SK-N-SH treated with all-trans-retinoic acid at 6 μM for 48 hours (cell line): ENCODE data around the gene LTO1.

Experiments used
- ATAC-seq: fragments of 200-7000 bp; cut with Tn5 transposase; 3 replicates; pipeline ENCODE4 v1.9.1; 2020; ENCODE audit warnings: mild to moderate bottlenecking, moderate library complexity
- ARNTL ChIP-seq: fragments of 450-650 bp; formaldehyde crosslinking; IDR thresholded peaks from 2 replicates; pipeline ENCODE4 v1.5.0; 2020; ENCODE audit warnings: low read depth, mild to moderate bottlenecking, moderate library complexity, borderline replicate concordance
- BACH2 ChIP-seq: fragments of 250-450 bp; sonication (Bioruptor Pico); IDR thresholded peaks from 2 replicates; pipeline ENCODE4 v1.9.0; 2021; ENCODE audit warnings: mild to moderate bottlenecking, borderline replicate concordance
- CREB5 ChIP-seq: fragments of 250-450 bp; sonication (Bioruptor Pico); IDR thresholded peaks from 2 replicates; pipeline ENCODE4 v1.5.1; 2020; ENCODE audit warnings: low read depth, mild to moderate bottlenecking, moderate library complexity
- CSDC2 ChIP-seq: fragments of 250-450 bp; sonication (Bioruptor Pico); IDR thresholded peaks from 2 replicates; pipeline ENCODE4 v1.5.0; 2020; ENCODE audit warnings: mild to moderate bottlenecking, moderate library complexity
- CSRNP3 ChIP-seq: fragments of 250-450 bp; sonication (Bioruptor Pico); IDR thresholded peaks from 2 replicates; pipeline ENCODE4 v1.5.1; 2021; ENCODE audit warnings: mild to moderate bottlenecking, moderate library complexity
- ESRRG ChIP-seq: fragments of 250-450 bp; sonication (Bioruptor Pico); IDR thresholded peaks from 2 replicates; pipeline ENCODE4 v1.6.1; 2021; ENCODE audit warnings: mild to moderate bottlenecking
- GLIS3 ChIP-seq: fragments of 250-450 bp; sonication (Bioruptor Pico); IDR thresholded peaks from 2 replicates; pipeline ENCODE4 v1.5.0; 2020; ENCODE audit warnings: mild to moderate bottlenecking, moderate library complexity
- ISL1 ChIP-seq: fragments of 250-450 bp; sonication (Bioruptor Pico); IDR thresholded peaks from 2 replicates; pipeline ENCODE4 v2.1.2; 2022; ENCODE audit warnings: mild to moderate bottlenecking, moderate library complexity
- PPARA ChIP-seq: fragments of 250-450 bp; sonication (Bioruptor Pico); IDR thresholded peaks from 2 replicates; pipeline ENCODE4 v1.5.0; 2020; ENCODE audit warnings: mild to moderate bottlenecking, borderline replicate concordance
- RARB ChIP-seq: fragments of 250-450 bp; sonication (Bioruptor Pico); IDR thresholded peaks from 2 replicates; pipeline ENCODE4 v1.8.0; 2021; ENCODE audit warnings: mild to moderate bottlenecking, moderate library complexity
- SNAI2 ChIP-seq: fragments of 250-450 bp; sonication (Bioruptor Pico); IDR thresholded peaks from 2 replicates; pipeline ENCODE4 v1.5.0; 2020; ENCODE audit warnings: mild to moderate bottlenecking, moderate library complexity
- TCF4 ChIP-seq: fragments of 250-450 bp; sonication (Bioruptor Pico); IDR thresholded peaks from 2 replicates; pipeline ENCODE4 v1.8.0; 2021; ENCODE audit warnings: mild to moderate bottlenecking, moderate library complexity, borderline replicate concordance
- TOX ChIP-seq: fragments of 250-450 bp; sonication (Bioruptor Pico); IDR thresholded peaks from 2 replicates; pipeline ENCODE4 v1.8.0; 2021; ENCODE audit warnings: mild to moderate bottlenecking, moderate library complexity, borderline replicate concordance
- TSHZ2 ChIP-seq: fragments of 250-450 bp; sonication (Bioruptor Pico); IDR thresholded peaks from 2 replicates; pipeline ENCODE4 v1.5.0; 2020; ENCODE audit warnings: mild to moderate bottlenecking, moderate library complexity
- ZC3H10 ChIP-seq: fragments of 250-450 bp; sonication (Bioruptor Pico); IDR thresholded peaks from 2 replicates; pipeline ENCODE4 v1.5.1; 2021; ENCODE audit warnings: mild to moderate bottlenecking, moderate library complexity
- ZFP30 ChIP-seq: fragments of 450-650 bp; formaldehyde crosslinking; IDR thresholded peaks from 2 replicates; pipeline ENCODE4 v1.5.0; 2022; ENCODE audit warnings: mild to moderate bottlenecking, moderate library complexity
- ZNF565 ChIP-seq: fragments of 450-650 bp; formaldehyde crosslinking; conservative IDR thresholded peaks from 2 replicates; pipeline ENCODE4 v1.5.0; 2020; ENCODE audit warnings: low read depth, mild to moderate bottlenecking, moderate library complexity
- ZNF70 ChIP-seq: fragments of 450-650 bp; formaldehyde crosslinking; IDR thresholded peaks from 2 replicates; pipeline ENCODE4 v1.5.0; 2020; ENCODE audit warnings: mild to moderate bottlenecking, moderate library complexity
- ZNF8 ChIP-seq: fragments of 450-650 bp; formaldehyde crosslinking; IDR thresholded peaks from 2 replicates; pipeline ENCODE4 v1.5.0; 2020; ENCODE audit warnings: mild to moderate bottlenecking, moderate library complexity

Gene LTO1

GRCh38 chr11:69654660-69655478 is 20.3 kb downstream of the LTO1 start:
- ATAC-seq = no peak; the same call in 2 of the 3 replicates

DNA sequence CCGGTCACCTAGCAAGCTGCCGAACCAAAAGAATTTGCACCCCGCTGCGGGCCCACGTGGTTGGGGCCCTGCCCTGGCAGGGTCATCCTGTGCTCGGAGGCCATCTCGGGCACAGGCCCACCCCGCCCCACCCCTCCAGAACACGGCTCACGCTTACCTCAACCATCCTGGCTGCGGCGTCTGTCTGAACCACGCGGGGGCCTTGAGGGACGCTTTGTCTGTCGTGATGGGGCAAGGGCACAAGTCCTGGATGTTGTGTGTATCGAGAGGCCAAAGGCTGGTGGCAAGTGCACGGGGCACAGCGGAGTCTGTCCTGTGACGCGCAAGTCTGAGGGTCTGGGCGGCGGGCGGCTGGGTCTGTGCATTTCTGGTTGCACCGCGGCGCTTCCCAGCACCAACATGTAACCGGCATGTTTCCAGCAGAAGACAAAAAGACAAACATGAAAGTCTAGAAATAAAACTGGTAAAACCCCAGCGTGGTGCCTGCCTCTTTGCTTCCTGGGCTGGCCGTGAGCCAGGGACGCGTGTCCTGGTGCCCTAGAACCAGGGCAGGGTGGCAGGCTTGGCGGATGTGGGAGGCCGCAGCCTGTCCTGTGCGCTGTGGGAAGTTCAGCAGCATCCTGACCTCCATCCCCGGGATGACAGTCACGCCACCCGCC is 21.0 kb downstream of the LTO1 start:
- TF ChIP-seq ESRRG (CRISPR knock-in tag) (no peak), TOX (CRISPR knock-in tag) (no peak), TCF4 (CRISPR knock-in tag) (no peak), CREB5 (CRISPR knock-in tag) (no peak), GLIS3 (CRISPR knock-in tag) (no peak), ZNF70 (CRISPR knock-in tag) (no peak), ZNF8 (CRISPR knock-in tag) (no peak), TSHZ2 (CRISPR knock-in tag) (no peak), ZC3H10 (CRISPR knock-in tag) (no peak), PPARA (no peak), ZFP30 (CRISPR knock-in tag) (no peak)

More at GRCh38 chr11:69654660-69655478, 20.3 kb downstream of the LTO1 start:
- TF ChIP-seq RARB (CRISPR knock-in tag) (no peak), CSDC2 (no peak), ESRRG (CRISPR knock-in tag) (no peak), ZFP30 (CRISPR knock-in tag) (no peak), SNAI2 (CRISPR knock-in tag) (no peak), ZNF70 (CRISPR knock-in tag) (no peak), TOX (CRISPR knock-in tag) (no peak), ZNF565 (no peak), BACH2 (CRISPR knock-in tag) (no peak), CSRNP3 (CRISPR knock-in tag) (no peak), ZC3H10 (CRISPR knock-in tag) (no peak), ISL1 (no peak), ARNTL (CRISPR knock-in tag) (no peak)

DNA sequence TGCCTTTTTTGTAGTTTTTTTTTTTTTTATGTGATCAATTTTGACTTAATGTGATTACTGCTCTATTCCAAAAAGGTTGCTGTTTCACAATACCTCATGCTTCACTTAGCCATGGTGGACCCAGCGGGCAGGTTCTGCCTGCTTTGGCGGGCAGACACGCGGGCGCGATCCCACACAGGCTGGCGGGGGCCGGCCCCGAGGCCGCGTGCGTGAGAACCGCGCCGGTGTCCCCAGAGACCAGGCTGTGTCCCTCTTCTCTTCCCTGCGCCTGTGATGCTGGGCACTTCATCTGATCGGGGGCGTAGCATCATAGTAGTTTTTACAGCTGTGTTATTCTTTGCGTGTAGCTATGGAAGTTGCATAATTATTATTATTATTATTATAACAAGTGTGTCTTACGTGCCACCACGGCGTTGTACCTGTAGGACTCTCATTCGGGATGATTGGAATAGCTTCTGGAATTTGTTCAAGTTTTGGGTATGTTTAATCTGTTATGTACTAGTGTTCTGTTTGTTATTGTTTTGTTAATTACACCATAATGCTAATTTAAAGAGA is 21.7 kb downstream of the LTO1 start:
- ATAC-seq = no peak

More for the DNA sequence above, 21.0 kb downstream of the LTO1 start:
- ATAC-seq = no peak

More for the DNA sequence above, 21.7 kb downstream of the LTO1 start:
- TF ChIP-seq PPARA (no peak), CREB5 (CRISPR knock-in tag) (no peak)
